HG03025 (cell line): ENCODE measurements around the gene IL1A.

ENCODE experiments used
- ATAC-seq: cut with Tn5 transposase; IDR thresholded peaks from one replicate; pipeline ENCODE4 v1.9.1; 2021; ENCODE audit warnings: mild to moderate bottlenecking, moderate library complexity; ENCODE audit not compliant: unreplicated experiment, low FRiP score

Gene IL1A

DNA sequence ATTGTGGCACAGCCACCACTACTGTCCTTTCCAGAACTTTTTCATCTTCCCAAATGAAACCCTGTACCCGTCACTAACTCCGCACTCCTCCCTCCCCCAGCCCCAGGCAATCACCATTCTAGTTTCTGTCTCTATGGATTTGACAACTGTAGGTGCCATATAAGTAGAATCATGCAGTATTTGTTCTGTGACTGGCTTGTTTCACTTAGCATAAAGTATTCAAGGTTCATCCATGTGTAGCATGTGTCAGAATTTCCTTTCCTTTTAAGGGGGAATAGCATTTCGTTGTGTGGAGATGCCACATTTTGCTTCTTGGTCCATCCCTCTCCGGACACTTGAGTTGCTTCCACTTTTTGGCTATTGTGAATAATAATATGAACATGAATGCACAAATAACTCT, 19.0 kb downstream of the IL1A start:
- ATAC-seq, result no peak

DNA sequence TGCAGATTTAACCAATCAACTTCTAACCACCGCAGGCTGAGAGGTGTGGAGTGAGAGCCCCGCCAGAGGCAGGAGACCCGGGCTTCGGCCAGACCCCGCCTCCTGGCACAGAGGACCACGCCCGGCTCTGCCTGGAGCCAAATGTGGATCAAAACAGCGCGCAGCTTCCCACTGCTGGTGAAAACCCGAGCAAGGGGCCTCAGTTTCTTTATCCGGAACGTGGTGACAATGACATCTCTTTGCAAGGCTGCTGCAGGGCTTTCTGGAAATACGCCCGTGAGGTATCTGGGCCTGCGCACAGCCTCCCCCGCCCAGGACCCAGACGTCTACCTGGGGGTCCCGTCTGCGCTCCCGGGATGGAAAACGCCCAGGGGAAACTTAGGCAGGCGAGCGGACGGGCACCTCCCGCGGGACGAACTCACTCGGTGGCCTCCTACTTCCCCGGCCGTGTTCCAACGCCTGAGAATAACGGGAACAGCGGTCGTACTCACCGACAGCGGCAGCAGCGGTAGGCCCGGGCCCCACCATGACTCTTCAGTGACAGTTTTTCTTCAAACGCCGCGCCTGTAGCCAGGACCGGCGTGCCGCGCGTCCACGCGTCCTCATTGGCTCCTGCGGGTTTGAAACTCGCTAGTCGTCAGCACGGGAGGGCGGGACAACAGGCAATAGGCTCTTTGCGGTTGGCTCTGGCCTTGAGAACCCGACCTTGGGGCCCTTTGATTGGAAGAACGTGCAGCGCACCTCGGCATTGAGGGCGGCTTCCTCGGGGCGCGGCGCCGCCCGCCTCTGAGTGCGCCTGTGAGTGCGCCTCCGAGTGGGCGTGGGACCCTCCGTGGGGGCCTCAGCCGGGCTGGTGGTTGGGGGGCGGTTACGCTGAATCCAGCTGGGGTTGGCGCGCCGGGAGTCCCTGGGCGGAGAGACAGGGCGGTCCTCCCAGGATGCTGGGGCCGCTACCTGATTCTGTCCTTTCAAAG, 19.9 kb downstream of the IL1A start, which contains the start of gene CKAP2L:
TSS of gene CKAP2L (minus strand) at position 539 of the 974 bp plus-strand sequence. CDS start at position 528, 11 bp downstream.
- ATAC-seq, result peak; percentile 96

DNA sequence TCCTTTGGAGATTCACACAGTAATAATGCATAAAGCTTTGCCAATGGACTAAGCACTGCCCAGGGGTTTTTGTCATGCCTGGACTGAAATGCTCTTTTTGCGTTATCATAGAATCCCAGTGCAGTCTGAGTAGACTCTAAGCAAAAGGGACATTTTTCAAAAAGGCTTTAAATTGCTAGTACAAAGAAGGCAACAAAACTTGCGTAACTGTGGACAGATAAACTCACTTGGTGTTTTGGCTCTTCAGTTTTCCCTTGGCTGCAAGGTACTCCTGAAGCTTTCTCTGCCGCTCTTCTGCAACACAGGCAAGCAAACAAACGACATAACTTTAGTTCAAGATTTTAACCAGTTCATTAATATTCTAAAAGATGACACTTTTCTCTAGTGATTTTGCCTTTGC, 22.0 kb downstream of the IL1A start:
- ATAC-seq, result no peak

DNA sequence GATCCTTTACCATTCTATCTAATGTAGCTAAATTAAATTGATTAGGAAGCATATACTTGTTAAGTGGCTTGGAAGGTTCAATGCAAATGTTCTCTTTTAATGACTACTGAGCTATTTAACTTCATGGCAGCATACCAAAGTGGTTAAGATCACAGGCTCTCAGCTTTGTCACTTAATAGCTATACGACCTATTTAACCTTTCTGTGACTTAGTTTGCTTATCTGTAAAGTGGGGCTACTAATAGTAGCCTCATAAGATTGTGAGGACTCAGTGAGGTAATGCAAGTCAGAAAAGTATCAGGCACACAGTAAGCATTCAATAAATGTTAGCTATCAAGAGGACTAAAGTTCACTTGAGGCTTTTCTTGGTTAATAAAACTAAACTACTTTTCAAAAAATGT, 24.1 kb downstream of the IL1A start:
- ATAC-seq, result no peak

DNA sequence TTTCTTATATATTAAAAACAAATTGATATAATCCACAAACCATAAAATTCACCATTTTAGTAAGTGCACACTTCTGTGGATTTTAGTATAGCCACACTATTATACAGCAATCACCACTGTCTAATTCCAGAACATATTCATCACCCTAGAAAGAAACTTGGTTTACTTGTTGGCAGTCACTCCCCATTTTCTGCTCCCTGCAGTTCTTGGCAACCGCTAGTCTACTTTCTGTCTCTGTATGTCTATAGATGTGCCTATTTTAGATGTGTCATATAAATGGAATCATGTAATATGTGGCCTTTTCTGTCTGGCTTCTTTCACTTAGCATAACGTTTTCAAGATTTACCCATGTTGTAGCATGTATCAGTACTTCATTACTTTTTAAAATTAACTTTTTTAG, 25.6 kb downstream of the IL1A start:
- ATAC-seq, result no peak

DNA sequence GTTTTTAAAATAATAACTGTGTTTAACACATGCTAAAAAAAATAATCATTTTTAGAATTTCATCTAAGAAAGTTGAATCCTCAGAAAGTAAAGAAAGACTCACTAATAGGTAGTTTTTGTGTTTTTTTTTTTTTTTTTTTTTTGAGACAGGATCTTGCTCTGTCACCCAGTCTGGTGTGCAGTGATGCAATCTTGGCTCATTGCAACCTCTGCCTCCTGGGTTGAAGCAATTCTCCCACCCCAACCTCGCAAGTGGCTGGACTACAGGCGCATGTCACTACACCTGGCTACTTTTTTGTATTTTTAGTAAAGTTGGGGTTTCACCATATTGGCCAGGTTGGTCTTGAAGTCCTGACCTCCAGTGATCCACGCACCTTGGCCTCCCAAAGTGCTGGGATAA, 27.0 kb downstream of the IL1A start:
- ATAC-seq, result no peak

DNA sequence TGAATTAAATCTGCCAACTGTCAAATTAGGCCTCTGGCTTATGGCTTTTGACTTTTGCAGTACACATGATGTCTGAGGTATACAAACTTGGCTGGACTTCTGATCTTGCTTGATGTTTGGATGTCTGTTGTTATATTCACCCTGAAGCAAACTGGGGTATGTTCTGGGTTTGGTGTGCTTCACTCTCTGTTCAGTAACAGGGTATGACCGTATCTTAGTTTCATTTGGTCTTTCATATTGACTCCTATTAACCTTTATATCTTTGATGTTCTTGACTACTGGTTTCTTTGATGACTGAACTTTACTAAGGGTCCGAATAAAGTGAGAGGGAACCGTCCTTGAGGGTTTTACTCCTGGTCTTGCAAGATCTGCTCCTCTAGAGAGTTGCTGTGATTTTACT, 28.1 kb downstream of the IL1A start:
- no peak for ATAC-seq

DNA sequence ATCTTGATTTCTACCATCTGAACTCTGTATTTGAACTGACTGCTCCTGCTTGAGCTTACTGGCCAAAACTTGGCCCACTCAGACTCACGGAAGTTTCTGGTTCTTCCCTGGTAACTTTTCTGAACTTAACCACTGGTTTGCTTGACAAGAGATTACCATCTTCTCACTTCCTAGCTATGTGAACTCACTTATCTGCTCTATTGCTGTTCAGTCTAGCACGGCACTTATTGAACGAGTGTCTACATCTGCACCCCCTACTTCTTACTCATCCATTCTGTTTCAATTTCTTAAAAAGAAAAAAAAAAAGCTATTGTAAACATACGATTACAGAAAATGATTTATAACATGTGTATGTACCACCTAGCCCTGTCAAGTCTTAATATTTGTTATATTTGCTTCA, 28.8 kb downstream of the IL1A start:
- ATAC-seq, result no peak

DNA sequence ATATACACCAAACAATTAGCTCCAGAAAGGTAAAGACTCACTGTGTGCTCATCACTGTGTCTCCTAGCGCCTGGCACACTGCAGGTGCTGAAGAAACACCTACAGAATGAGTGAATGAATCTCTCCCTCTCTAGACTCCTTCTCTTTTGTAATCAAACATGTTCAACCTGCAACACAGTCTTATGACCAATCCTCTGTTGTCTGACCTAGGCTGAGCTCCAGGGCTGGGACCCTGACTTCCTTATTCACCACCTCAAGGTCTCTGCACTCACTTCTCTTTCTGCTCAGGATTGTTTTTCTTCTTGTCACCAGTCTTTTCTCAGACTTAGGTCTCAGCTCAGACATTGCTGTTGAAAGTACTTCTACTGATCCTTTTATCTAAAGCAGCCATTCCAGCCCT, 29.7 kb downstream of the IL1A start:
- ATAC-seq, result no peak

DNA sequence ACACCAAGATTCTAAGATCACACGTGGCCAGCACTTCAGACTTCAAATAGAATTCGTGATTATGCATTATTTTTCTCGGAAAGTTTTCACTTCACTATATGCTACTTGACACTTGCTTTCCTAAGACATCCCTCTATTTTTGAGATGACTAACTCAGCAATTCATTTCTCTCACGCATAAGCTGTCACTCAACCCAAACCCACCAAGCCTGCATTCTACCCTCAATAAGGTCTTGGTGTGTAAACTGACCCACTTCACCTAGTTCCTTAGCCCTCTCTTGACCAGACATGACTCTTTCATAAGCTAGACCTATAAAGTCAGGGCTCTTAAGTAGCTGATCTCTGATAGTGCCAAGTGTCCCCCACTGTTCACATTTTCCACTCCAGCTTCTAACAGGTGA, 31.6 kb downstream of the IL1A start:
- ATAC-seq, result no peak

DNA sequence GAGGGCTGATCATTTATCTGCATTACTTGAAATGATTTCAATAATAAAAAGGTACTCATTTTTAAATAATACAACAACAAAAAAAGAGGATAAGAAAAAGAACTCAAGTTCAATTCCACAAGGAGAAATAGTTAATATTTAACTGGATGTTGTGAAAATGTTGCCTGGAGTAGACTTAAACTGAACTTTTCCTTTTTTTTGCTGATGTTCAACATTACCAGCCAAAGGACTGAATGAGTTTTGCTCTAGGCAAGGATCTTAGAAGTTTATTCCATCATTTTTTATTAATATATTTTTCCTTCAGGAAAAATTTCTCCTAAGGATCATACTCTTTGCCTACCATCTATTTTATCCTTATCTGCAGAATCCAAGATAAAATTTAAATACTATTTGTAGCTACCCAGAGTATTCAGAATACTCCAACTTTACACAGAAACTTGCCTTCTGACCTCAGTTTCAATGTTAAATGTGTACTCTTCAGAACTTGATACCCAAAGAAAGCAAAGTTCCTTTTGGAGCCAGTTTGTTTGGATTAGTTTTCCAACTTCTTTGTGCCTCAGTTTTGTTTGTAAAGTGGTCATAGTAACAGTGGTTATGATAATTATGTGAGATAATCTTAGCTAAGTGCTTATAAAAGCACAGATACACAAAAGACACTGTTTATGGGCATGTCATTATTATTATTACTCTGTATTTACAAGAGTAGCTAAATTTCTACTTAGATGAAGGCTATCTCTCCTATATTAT, 32.7 kb downstream of the IL1A start:
- ATAC-seq, result no peak

DNA sequence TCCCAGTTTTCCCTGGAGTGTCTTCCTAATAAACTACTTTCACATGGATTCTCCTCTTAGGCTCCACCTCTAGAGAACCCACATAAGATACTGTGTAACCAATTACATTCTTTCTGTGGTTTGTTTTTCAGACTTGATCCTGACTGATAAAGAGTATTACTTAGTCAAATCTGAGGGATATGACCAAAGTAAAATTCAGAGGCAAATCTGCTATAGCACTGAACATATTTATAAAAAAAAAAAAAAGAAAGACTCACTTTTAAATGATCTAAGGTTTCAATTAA, 33.8 kb downstream of the IL1A start:
- ATAC-seq, result no peak

DNA sequence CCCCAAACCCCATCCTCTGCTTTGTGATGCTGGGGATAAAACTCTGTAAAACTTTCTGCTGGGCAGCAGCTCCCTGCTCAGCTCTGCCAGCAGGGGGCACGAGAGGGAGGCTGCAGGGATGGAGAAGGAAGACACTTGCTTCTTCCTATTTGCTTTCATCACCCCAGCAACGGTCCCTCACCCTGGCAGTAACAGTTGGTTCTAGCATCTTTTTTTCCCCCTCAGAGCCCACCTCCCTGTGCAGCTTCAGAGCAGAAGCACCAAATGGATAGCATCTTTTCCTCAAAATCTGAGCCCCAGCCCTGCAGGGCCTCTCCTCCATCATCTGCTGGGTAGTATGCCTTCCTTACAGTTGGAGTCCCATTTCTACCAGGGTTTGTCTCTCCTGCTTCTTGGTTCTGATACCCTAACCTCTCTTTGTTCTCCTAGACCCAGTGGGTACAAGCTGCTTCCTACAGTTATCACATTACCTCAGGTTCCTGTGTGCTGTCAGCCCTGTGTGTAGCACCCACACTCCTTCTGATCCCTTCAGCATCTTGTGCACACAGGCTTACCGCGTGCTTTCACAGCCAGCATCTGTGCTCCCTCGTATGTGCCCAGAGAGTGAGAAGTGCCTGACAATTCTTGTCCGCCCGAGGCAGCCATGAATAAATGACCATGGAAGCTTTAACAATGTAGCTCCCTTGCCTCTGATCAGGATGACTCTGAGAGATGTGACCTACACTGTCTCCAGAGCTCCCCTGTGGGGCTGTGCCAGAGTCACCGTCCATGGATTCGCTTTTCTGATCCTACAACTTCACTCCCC, 34.3 kb downstream of the IL1A start:
- no peak for ATAC-seq

DNA sequence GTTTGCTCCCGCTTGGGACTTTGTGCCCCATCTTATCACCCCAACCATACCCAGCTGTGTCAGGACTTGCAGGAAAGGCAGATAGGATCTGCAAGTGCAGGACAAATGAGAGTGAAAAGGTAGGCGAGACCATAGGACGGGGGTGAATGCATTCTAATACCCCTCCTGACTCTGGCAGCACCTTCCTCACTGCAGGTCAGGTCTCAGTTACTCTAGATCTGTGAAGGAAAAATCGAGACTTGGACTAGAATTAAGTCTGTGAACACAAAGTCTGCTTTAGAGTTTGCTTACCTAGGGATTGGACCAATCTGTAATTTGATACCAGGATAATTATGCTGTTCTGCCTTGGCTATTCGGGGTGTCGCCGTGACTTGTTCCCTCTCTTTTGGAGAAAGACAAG, 43.8 kb downstream of the IL1A start:
- ATAC-seq, result no peak

DNA sequence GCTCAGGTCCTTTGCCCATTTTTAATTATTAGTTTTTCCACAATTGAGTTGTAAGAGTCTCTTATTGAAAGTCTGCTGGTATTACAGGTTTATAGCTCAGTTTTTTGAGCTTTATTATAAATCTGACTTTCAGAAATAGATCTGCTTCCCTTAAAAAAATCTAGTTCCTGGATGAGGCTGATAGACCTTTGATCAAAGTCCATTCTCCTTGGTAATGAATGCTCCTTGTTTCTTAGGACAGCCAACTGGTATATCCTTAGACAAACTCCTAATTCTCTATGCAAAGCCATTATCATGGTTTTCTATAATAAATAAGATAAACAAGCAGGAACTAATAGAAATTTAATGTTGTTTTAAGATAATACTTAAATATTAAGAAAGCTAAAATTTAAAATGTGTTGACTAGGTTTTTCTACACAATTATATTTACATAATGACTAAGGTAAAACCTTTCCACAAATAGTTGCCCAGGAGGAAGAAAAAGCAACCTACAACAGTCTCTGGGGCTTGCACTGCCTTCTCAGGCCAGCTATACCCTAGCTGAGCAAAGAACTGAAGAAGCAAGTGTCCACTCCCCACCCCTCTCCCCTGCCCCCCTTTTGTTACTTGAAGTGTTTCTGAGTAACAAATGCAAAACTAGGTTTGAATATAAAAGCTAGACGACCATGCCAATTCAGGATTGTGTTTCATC, 46.6 kb downstream of the IL1A start:
- ATAC-seq, result no peak

DNA sequence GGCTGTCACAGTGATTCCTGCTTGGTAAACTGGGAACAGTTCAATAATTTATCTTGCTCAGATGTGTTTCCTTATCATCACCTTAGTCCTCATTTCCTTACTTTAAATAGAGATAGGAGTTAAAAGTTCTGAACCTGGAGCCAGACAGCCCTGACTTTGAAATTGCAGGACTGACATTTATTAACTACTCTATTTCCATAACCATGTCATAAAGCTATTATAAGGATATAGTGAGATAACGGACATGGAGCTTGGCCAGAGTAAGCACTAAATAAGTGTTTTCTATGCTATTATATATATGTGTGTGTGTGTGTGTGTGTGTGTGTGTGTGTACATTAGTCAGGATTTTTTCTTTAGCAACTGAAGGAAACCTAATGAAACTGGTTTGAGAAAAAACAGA, 50.4 kb downstream of the IL1A start:
- no peak for ATAC-seq

DNA sequence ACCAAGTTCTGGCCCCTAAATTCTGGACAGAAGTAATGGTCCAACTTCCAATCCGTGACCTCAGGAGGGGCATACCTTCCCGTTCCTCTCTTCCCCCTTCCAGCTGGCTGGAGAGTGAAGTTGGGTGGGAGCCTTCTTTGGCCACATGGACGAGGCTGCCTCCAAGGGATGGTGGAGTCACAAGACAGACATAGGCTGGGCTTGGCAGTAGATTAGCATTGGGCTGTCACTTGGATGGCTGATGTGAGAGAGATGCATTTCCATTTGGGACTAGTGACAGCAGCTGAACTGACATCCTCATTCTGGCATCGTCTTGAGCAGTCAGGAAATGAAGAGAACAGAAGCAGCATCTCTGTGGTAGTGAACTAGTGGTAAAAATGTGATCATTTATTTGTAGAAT, 50.8 kb downstream of the IL1A start:
- ATAC-seq, result no peak

DNA sequence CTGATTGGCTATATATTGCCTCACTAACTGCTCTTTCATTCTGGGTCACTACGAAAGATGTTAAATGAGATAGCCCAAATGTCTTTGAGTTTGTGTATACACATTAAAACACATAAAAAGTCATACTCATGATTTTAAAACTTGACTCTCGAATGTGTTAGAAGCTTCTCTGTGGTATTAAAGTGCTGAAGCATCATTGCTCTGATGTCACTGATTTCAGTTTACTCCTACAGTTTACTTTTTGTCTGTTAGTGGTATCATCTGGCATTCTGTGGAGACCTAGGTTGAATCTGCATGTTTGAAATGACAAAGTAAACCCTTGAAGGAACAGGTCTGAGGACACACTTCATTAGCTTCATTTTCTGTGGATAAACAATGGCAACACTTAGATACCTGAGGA, 52.8 kb downstream of the IL1A start:
- ATAC-seq, result no peak

DNA sequence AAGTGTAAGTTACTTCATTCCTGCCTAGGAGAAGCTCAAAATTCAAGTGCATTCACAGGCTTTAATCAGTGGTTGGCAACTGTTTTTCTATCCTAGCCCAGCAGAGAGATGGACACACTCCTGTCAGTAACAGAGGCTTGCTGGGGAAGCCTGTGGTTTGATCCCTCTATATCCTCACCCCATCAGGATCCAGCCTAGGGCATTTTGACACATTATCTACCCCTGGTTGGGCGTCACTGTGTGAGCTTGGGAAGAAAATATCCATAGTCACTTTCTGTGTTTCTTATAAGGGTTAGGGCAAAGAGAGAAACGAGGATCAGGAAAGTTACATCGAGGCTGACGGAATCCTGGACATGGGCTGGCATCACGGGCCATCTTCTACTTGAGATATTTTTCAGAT, 53.5 kb downstream of the IL1A start:
- no peak for ATAC-seq

DNA sequence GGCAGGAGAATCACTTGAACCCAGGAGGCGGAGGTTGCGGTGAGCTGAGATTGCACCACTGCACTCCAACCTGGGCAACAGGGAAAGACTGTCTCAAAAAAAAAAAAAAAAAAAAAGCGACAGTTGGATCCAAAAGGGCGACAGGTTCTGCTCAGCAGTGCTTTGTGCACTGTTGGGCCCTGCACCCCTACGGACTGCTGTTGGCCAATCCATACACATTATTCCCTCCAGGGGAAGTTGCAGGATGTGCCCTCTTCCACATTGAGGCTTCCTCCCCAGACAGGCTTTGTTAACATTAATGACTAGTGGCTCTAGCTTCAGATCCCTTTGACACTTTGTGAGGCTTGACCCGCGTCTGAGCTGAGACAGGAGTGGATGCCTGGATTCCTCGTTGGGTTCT, 54.1 kb downstream of the IL1A start:
- ATAC-seq, result no peak
